GM12878 (cell line): ENCODE measurements around the gene IPO11. TPM values are rescaled to one million over a fixed set of nuclear protein-coding genes. Genes with fewer than 3 reads are reported as not detected.

Source experiments
- ATAC-seq: fragments of 200-7000 bp; cut with Tn5 transposase; 3 replicates; pipeline ENCODE4 v1.9.1; 2020; ENCODE audit warnings: mild to moderate bottlenecking, moderate library complexity
- BruUV-seq: library from RNA; stranded (reverse); fragments of 400-500 nt; replicated peaks from 2 replicates; lab custom pipeline; 2021; lab: Mats Ljungman, UMichigan
- CTCF ChIA-PET: fragments of 300-600 bp; sonication (Branson Sonifier 250); formaldehyde crosslinking; extraction: SDS; loops from one replicate; lab custom pipeline; 2021; ENCODE audit warnings: inconsistent platforms; lab: Yijun Ruan, JAX
- POLR2A ChIA-PET: fragments of 350-600 bp; formaldehyde crosslinking; extraction: SDS; loops from one replicate; lab custom pipeline; 2021; ENCODE audit warnings: inconsistent platforms; lab: Charles Lee
- RAD21 ChIA-PET: fragments of 300-600 bp; sonication (Branson Sonifier 250); formaldehyde crosslinking; loops from one replicate; lab custom pipeline; 2023; ENCODE audit warnings: antibody characterized with exemption; ENCODE audit not compliant: unreplicated experiment; lab: Charles Lee
- SMC1A ChIA-PET: fragments of 300-600 bp; sonication (Branson Sonifier 250); formaldehyde crosslinking; loops from one replicate; lab custom pipeline; 2023; ENCODE audit not compliant: unreplicated experiment, uncharacterized antibody; lab: Charles Lee
- DNase-seq: peaks from one replicate; pipeline ENCODE4 v3.0.0-alpha.2; 2011; ENCODE audit warnings: low read depth, low spot score
- FAIRE-seq: peaks from 3 replicates; lab custom pipeline; 2011; peaks lifted over from hg19 to GRCh38; lab: Jason Lieb, UNC
- H2AFZ ChIP-seq: 2 replicates; pipeline ENCODE4 v1.6.0; 2011; ENCODE audit warnings: low read depth, low read length, control low read depth; ENCODE audit not compliant: control insufficient read depth
- H3K27ac ChIP-seq: 2 replicates; pipeline ENCODE4 v1.5.1; 2011; ENCODE audit warnings: control low read depth; ENCODE audit not compliant: control insufficient read depth, insufficient read depth
- H3K27me3 ChIP-seq, 2 experiments: replicated peaks in 1 of 2; 2 replicates each; pipeline versions ENCODE4 v1.6.0 to v1.6.1; 2011; ENCODE audit warnings: low read length in 1 of 2; ENCODE audit not compliant: control insufficient read depth in 2 of 2, insufficient read depth in 2 of 2
- H3K36me3 ChIP-seq, 2 experiments: 2 replicates each; pipeline ENCODE4 v1.5.1; 2011; ENCODE audit warnings: low read length in 1 of 2; ENCODE audit not compliant: control insufficient read depth in 2 of 2, insufficient read depth in 2 of 2
- H3K4me1 ChIP-seq: 2 replicates; pipeline ENCODE4 v1.6.1; 2011; ENCODE audit warnings: mild to moderate bottlenecking, low read length, moderate library complexity, mixed read lengths; ENCODE audit not compliant: control insufficient read depth, insufficient read depth
- H3K4me2 ChIP-seq: 2 replicates; pipeline ENCODE4 v1.6.0; 2011; ENCODE audit warnings: control low read depth; ENCODE audit not compliant: control insufficient read depth, insufficient read depth
- H3K4me3 ChIP-seq: fragments of 200-600 bp; sonication (generic); 2 replicates; pipeline ENCODE4 v1.5.1; 2016
- H3K79me2 ChIP-seq: 2 replicates; pipeline ENCODE4 v1.6.0; 2011; ENCODE audit warnings: low read length; ENCODE audit not compliant: control insufficient read depth, insufficient read depth
- H3K9ac ChIP-seq: 2 replicates; pipeline ENCODE4 v1.8.0; 2011; ENCODE audit warnings: low read length, control low read depth, mixed read lengths; ENCODE audit not compliant: control insufficient read depth, insufficient read depth
- H3K9me3 ChIP-seq: replicated peaks from 3 replicates; pipeline ENCODE4 v1.5.1; 2011; ENCODE audit warnings: mild to moderate bottlenecking, low read length; ENCODE audit not compliant: control insufficient read depth, insufficient read depth
- H4K20me1 ChIP-seq: 2 replicates; pipeline ENCODE4 v1.6.0; 2011; ENCODE audit not compliant: control insufficient read depth, insufficient read depth
- HDGF ChIP-seq: fragments of 450-650 bp; IDR thresholded peaks from 2 replicates; pipeline ENCODE4 v1.6.1; 2016; ENCODE audit warnings: antibody characterized with exemption
- IKZF2 ChIP-seq, 2 experiments: fragments of 450-650 bp; IDR thresholded peaks; 2 replicates each; pipeline ENCODE4 v1.6.1; 2017; ENCODE audit warnings: mild to moderate bottlenecking in 2 of 2, moderate library complexity in 2 of 2
- RAD21 ChIP-seq: IDR thresholded peaks from 2 replicates; pipeline ENCODE4 v1.6.1; 2011; ENCODE audit warnings: mild to moderate bottlenecking, low read depth, low read length, moderate library complexity; ENCODE audit not compliant: insufficient read depth
- SMC3 ChIP-seq: IDR thresholded peaks from 2 replicates; pipeline ENCODE4 v1.6.1; 2011; ENCODE audit warnings: low read length, improper control_type of control experiment, borderline replicate concordance
- SUPT20H ChIP-seq: IDR thresholded peaks from 2 replicates; pipeline ENCODE4 v1.6.1; 2011; ENCODE audit warnings: low read depth, mild to moderate bottlenecking, low read length, moderate library complexity, borderline replicate concordance; ENCODE audit not compliant: control insufficient read depth
- TARDBP ChIP-seq: IDR thresholded peaks from 2 replicates; pipeline ENCODE4 v1.6.1; 2016; ENCODE audit warnings: borderline replicate concordance
- ZBED1 ChIP-seq: IDR thresholded peaks from 2 replicates; pipeline ENCODE4 v1.6.1; 2016; ENCODE audit warnings: borderline replicate concordance
- ZNF24 ChIP-seq: fragments of 450-650 bp; IDR thresholded peaks from 2 replicates; pipeline ENCODE4 v1.6.1; 2017; ENCODE audit warnings: antibody characterized with exemption, mild to moderate bottlenecking
- WGBS: methylation state at CpG from one replicate; pipeline ENCODE4 v1.1.6; 2016; ENCODE audit warnings: low lambda C conversion rate; ENCODE audit not compliant: insufficient replicate concordance, insufficient coverage; ENCODE audit errors: missing lambda C conversion rate; 5-methylcytosine and 5-hydroxymethylcytosine counted together
- in situ Hi-C: fragments of 300-500 bp; cut with MboI; formaldehyde crosslinking; loops from 9 replicates; pipeline ENCODE4 v1.14.3; 2018; ENCODE audit warnings: mixed read lengths
- intact Hi-C: fragments of 100-400 bp; cut with micrococcal nuclease; formaldehyde crosslinking; loops from one replicate; pipeline ENCODE4 v1.14.2; 2022; ENCODE audit not compliant: unreplicated experiment
- polyA plus RNA-seq, 11 experiments: library from polyadenylated mRNA; depleted of rRNA in 4 of 11; unstranded in 6 of 11; stranded (reverse) in 5 of 11; fragments of >200 nt; fragmentation: Nextera tagmentation in 4 of 11; fragmentation: Illumina TruSeq in 1 of 11; extraction: Ambion mirVana in 4 of 11; extraction: Trizol in 1 of 11; gene quantifications; 1 replicate in 1 of 11; 2 replicates in 10 of 11; pipeline versions ENCODE4 v1.2.1 to v1.2.3, GENCODE V29; 2011 to 2016; ENCODE audit warnings: inconsistent platforms in 2 of 11, missing spikeins in 2 of 11, low read depth in 1 of 11
- total RNA-seq, 4 experiments: library from RNA; depleted of rRNA in 3 of 4; stranded (reverse); fragments of >200 nt in 3 of 4; fragmentation: Illumina TruSeq in 1 of 4; extraction: Trizol in 1 of 4; gene quantifications; 2 replicates each; pipeline versions ENCODE4 v1.2.1 to v1.2.3, GENCODE V29; 2013 to 2021
- TF ChIP-seq, protein P1 (sequence below), 3 experiments: IDR thresholded peaks in 2 of 3; conservative IDR thresholded peaks in 1 of 3; 2 replicates each; pipeline ENCODE4 v1.5.1; 2011; ENCODE audit warnings: low read depth in 3 of 3, low read length in 3 of 3, mild to moderate bottlenecking in 3 of 3, control low read depth in 2 of 3, moderate library complexity in 2 of 3, inconsistent platforms in 1 of 3, mixed read lengths in 1 of 3; ENCODE audit not compliant: control insufficient read depth in 2 of 3, insufficient read depth in 1 of 3; ENCODE audit errors: extremely low read depth in 1 of 3
- TF ChIP-seq, protein P2 (sequence below): fragments of 450-650 bp; formaldehyde crosslinking; IDR thresholded peaks from 2 replicates; pipeline ENCODE4 v1.4.0; 2020; ENCODE audit warnings: mild to moderate bottlenecking, moderate library complexity

The IPO11 gene
- total and polyA plus RNA-seq, 10 of the 15 experiments (the other 5 are each of a cell fraction or from before 2014, with no cell fraction given), result 14.1 to 49.3 (median 29.8) TPM

DNA sequence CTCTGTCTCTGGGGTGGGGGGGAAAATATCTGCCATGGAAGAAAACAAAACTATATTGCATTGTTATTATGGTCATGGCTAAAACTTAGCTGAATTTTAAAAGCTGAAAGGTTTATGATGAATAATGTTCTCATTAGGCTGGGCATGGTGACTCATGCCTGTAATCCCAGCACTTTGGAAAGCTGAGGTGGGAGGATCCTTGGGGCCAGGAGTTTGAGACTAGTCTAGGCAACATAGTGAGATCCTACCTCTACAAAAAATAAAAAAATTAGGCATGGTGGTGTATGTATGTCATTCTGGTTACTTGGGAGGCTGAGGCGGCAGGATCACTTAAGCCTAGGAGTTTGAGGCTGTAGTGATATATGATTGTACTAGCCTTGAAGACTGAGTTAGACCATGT, 44.5 kb downstream of the IPO11 start:
- no peak for FAIRE-seq
- POLR2A ChIA-PET, result interaction anchor here (0.6 kb wide), 1 partner anchor 528 kb away, joined by 3 read pairs; no protein-coding TSS in a partner anchor
- CTCF ChIA-PET, result interaction anchor here (1.5 to 6.6 kb wide), 2 partner anchors 12 to 322 kb away, joined by 4 to 78 read pairs; no protein-coding TSS in a partner anchor
- H3K4me2 ChIP-seq, result no peak overlapping the region
- H3K9me3 ChIP-seq, result no peaks in the 10 kb centered on the region
- no peaks in the 10 kb centered on the region for H4K20me1 ChIP-seq
- H2AFZ ChIP-seq, result no peak overlapping the region
- no peaks in the 10 kb centered on the region for H3K27me3 ChIP-seq
- BruUV-seq, result no TSS peak
- intact Hi-C loops (no loop called here), in situ Hi-C loops (loop anchor here (5.0 to 25.0 kb wide), 2 partner anchors 320 to 1505 kb away; partner anchors contain the start of gene HTR1A)
- no peak overlapping the region for H3K4me3 ChIP-seq
- RAD21 ChIA-PET, result interaction anchor here (1.0 kb wide), 1 partner anchor 25 kb away, joined by 3 read pairs; no protein-coding TSS in a partner anchor
- H3K9ac ChIP-seq, result no peak overlapping the region
- DNase-seq, result no peak
- no peak for TF ChIP-seq IKZF2 (IDR thresholded peaks at IDR 0.05)
- no peak for TF ChIP-seq TARDBP
- TF ChIP-seq ZBED1, result no peak
- no peak for TF ChIP-seq HDGF
- H3K4me1 ChIP-seq, result no peaks in the 10 kb centered on the region
- SMC1A ChIA-PET, result no interaction called here
- no peaks in the 10 kb centered on the region for H3K79me2 ChIP-seq
- no peak for ATAC-seq
- H3K36me3 ChIP-seq, result peaks cover under 1 to 3% of the 10 kb centered on the region in 2 experiments; a peak in 2 of 4 replicates
- no peak overlapping the region for H3K27ac ChIP-seq
- 100% methylated on average over 1 of the region's 1 CpG for WGBS

DNA sequence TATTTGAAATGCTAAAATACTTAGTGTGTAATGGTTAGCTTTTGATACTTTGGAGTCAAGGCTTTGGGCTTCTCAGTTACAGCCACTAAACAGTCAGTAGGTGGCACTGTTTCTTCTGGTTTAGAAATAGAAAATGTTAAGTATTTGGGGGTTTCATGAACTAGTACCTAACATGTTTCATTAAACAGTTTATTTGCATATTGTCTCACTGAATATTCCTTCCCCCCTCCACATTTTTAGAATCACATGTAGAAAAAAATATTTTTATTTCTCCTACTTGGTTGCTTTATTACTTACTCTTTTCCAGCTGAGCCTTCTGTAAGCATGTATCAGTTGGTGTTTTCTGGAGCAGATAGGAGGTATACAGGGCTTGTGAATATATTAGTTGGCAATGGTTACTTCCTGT, 48.0 kb downstream of the IPO11 start:
- Histone ChIP-seq H3K79me2 (no peaks in the 10 kb centered on the region; the same call in 1 of the 2 replicates), H2AFZ (no peak overlapping the region), H3K4me1 (no peaks in the 10 kb centered on the region), H3K4me3 (no peak overlapping the region), H3K9ac (no peak overlapping the region), H3K9me3 (no peaks in the 10 kb centered on the region), H3K27me3 (no peaks in the 10 kb centered on the region), H4K20me1 (no peaks in the 10 kb centered on the region), H3K36me3 (peaks cover 0 to 1% of the 10 kb centered on the region in 2 experiments; a peak in 1 of 4 replicates), H3K27ac (no peak overlapping the region), H3K4me2 (no peak overlapping the region)
- TF ChIP-seq, protein P1, sequence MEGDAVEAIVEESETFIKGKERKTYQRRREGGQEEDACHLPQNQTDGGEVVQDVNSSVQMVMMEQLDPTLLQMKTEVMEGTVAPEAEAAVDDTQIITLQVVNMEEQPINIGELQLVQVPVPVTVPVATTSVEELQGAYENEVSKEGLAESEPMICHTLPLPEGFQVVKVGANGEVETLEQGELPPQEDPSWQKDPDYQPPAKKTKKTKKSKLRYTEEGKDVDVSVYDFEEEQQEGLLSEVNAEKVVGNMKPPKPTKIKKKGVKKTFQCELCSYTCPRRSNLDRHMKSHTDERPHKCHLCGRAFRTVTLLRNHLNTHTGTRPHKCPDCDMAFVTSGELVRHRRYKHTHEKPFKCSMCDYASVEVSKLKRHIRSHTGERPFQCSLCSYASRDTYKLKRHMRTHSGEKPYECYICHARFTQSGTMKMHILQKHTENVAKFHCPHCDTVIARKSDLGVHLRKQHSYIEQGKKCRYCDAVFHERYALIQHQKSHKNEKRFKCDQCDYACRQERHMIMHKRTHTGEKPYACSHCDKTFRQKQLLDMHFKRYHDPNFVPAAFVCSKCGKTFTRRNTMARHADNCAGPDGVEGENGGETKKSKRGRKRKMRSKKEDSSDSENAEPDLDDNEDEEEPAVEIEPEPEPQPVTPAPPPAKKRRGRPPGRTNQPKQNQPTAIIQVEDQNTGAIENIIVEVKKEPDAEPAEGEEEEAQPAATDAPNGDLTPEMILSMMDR (IDR thresholded peaks at IDR 0.05 in 2 of 3, conservative IDR thresholded peaks at IDR 0.05 in 1 of 3; ENCODE audit: control insufficient read depth in 2 of 3, extremely low read depth in 1 of 3, insufficient read depth in 1 of 3, low read depth in 3 of 3, low read length in 3 of 3), result peak; percentile 69 to 71 (median 71)
- TF ChIP-seq SMC3 (peak; percentile 72), ZNF24 (0 out of 2 replicates have a peak, but pooled peaks have one; percentile 14), RAD21 (peak; percentile 83), SUPT20H (no peak)
- TF ChIP-seq, protein P2, sequence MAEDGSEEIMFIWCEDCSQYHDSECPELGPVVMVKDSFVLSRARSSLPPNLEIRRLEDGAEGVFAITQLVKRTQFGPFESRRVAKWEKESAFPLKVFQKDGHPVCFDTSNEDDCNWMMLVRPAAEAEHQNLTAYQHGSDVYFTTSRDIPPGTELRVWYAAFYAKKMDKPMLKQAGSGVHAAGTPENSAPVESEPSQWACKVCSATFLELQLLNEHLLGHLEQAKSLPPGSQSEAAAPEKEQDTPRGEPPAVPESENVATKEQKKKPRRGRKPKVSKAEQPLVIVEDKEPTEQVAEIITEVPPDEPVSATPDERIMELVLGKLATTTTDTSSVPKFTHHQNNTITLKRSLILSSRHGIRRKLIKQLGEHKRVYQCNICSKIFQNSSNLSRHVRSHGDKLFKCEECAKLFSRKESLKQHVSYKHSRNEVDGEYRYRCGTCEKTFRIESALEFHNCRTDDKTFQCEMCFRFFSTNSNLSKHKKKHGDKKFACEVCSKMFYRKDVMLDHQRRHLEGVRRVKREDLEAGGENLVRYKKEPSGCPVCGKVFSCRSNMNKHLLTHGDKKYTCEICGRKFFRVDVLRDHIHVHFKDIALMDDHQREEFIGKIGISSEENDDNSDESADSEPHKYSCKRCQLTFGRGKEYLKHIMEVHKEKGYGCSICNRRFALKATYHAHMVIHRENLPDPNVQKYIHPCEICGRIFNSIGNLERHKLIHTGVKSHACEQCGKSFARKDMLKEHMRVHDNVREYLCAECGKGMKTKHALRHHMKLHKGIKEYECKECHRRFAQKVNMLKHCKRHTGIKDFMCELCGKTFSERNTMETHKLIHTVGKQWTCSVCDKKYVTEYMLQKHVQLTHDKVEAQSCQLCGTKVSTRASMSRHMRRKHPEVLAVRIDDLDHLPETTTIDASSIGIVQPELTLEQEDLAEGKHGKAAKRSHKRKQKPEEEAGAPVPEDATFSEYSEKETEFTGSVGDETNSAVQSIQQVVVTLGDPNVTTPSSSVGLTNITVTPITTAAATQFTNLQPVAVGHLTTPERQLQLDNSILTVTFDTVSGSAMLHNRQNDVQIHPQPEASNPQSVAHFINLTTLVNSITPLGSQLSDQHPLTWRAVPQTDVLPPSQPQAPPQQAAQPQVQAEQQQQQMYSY (CRISPR knock-in tag), result no peak
- CTCF ChIA-PET, result interaction anchor here (0.6 to 6.6 kb wide), 33 partner anchors 9 to 788 kb away, joined by 3 to 78 read pairs (median 3); partner anchors contain the start of genes DIMT1 and IPO11
- RAD21 ChIA-PET, result interaction anchor here (0.9 to 2.4 kb wide), 9 partner anchors 24 to 326 kb away, joined by 3 to 18 read pairs (median 3); no protein-coding TSS in a partner anchor
- BruUV-seq, result no TSS peak
- POLR2A ChIA-PET, result no interaction called here
- DNase-seq (no peak), FAIRE-seq (peak; percentile 81), ATAC-seq (peak; percentile 90)
- intact Hi-C loops (loop anchor here (1.0 to 2.0 kb wide), 2 partner anchors 258 to 319 kb away; no protein-coding TSS in a partner anchor), in situ Hi-C loops (loop anchor here (25.0 kb wide), 1 partner anchor 1502 kb away; the partner anchor contains the start of gene HTR1A)
- SMC1A ChIA-PET, result interaction anchor here (0.7 to 3.1 kb wide), 15 partner anchors 9 to 1503 kb away, joined by 3 to 46 read pairs (median 3); no protein-coding TSS in a partner anchor
